HepG2 (cell line): ENCODE measurements around the gene PXT1. TPM values are rescaled to one million over a fixed set of nuclear protein-coding genes. Genes with fewer than 3 reads are reported as not detected.

Experiments used
- ATAC-seq: fragments of 200-7000 bp; cut with Tn5 transposase; 3 replicates; pipeline ENCODE4 v1.9.1; 2020; ENCODE audit warnings: mild to moderate bottlenecking, moderate library complexity
- BruUV-seq: library from RNA; stranded (reverse); fragments of 400-500 nt; replicated peaks from 2 replicates; lab custom pipeline; 2021; lab: Mats Ljungman, UMichigan
- CTCF ChIA-PET: fragments of 300-600 bp; formaldehyde crosslinking; extraction: SDS; loops from one replicate; lab custom pipeline; 2021; ENCODE audit warnings: low total read pairs, inconsistent platforms, low intra/inter-chr PET ratio; lab: Yijun Ruan, JAX
- POLR2A ChIA-PET: fragments of 350-600 bp; sonication (Branson Sonifier 250); formaldehyde crosslinking; loops from one replicate; lab custom pipeline; 2020; ENCODE audit warnings: antibody characterized with exemption, inconsistent platforms; lab: Yijun Ruan, JAX
- DNase-seq: peaks from one replicate; pipeline ENCODE4 v3.0.0-alpha.2; 2015; ENCODE audit warnings: low spot score
- FAIRE-seq: peaks from 3 replicates; lab custom pipeline; 2011; peaks lifted over from hg19 to GRCh38; lab: Jason Lieb, UNC
- H2AFZ ChIP-seq: one replicate; pipeline ENCODE4 v1.6.1; 2011; ENCODE audit warnings: low read length, inconsistent platforms
- H3K27ac ChIP-seq: fragments of 300-600 bp; 3 replicates; pipeline ENCODE4 v1.8.0; 2011; ENCODE audit warnings: mixed run types, mild to moderate bottlenecking, mixed read lengths, low read length, inconsistent platforms; ENCODE audit not compliant: insufficient read depth; ENCODE audit errors: extremely low read length
- H3K27me3 ChIP-seq, 2 experiments: fragments of 200-600 bp in 1 of 2; 2 replicates in 1 of 2; 3 replicates in 1 of 2; pipeline versions ENCODE4 v1.6.0 to v1.8.0; 2011; ENCODE audit warnings: low read length in 2 of 2, mild to moderate bottlenecking in 2 of 2, moderate library complexity in 2 of 2, inconsistent platforms in 1 of 2; ENCODE audit not compliant: insufficient read depth in 2 of 2, control insufficient read depth in 1 of 2
- H3K36me3 ChIP-seq, 2 experiments: fragments of 200-600 bp in 1 of 2; replicated peaks in 1 of 2; 2 replicates in 1 of 2; 3 replicates in 1 of 2; pipeline versions ENCODE4 v1.5.1 to v1.8.0; 2011; ENCODE audit warnings: low read length in 2 of 2, inconsistent platforms in 1 of 2; ENCODE audit not compliant: insufficient read depth in 2 of 2, control insufficient read depth in 1 of 2
- H3K4me1 ChIP-seq: 2 replicates; pipeline ENCODE4 v1.5.1; 2012; ENCODE audit warnings: low read length, inconsistent platforms; ENCODE audit not compliant: insufficient read depth
- H3K4me2 ChIP-seq: 2 replicates; pipeline ENCODE4 v1.6.0; 2011; ENCODE audit warnings: low read depth, low read length, inconsistent platforms
- H3K4me3 ChIP-seq, 3 experiments: fragments of 200-600 bp in 1 of 3; sonication (generic), shearing (Covaris generic) in 1 of 3; replicated peaks in 1 of 3; 2 replicates each; pipeline ENCODE4 v1.5.1; 2011 to 2016; ENCODE audit warnings: low read length in 3 of 3, inconsistent platforms in 2 of 3, low read depth in 2 of 3, mild to moderate bottlenecking in 2 of 3, control low read depth in 1 of 3, mixed read lengths in 1 of 3; ENCODE audit not compliant: insufficient read depth in 1 of 3
- H3K79me2 ChIP-seq: one replicate; pipeline ENCODE4 v1.6.1; 2011; ENCODE audit warnings: low read length, inconsistent platforms; ENCODE audit not compliant: insufficient read depth
- H3K9ac ChIP-seq: 2 replicates; pipeline ENCODE4 v1.6.0; 2011; ENCODE audit warnings: mild to moderate bottlenecking, low read depth, low read length, inconsistent platforms; ENCODE audit not compliant: insufficient read depth
- H3K9me3 ChIP-seq: 2 replicates; pipeline ENCODE4 v1.5.1; 2012; ENCODE audit warnings: mild to moderate bottlenecking, low read length
- H4K20me1 ChIP-seq: 2 replicates; pipeline ENCODE4 v1.6.0; 2011; ENCODE audit warnings: inconsistent platforms, mild to moderate bottlenecking, low read length, moderate library complexity; ENCODE audit not compliant: insufficient read depth
- ATF7 ChIP-seq, 2 experiments: fragments of 450-650 bp in 1 of 2; sonication (generic) in 1 of 2; formaldehyde crosslinking in 1 of 2; IDR thresholded peaks; 2 replicates each; pipeline versions ENCODE4 v1.4.0 to v1.6.1; 2016 to 2020; ENCODE audit warnings: antibody characterized with exemption in 1 of 2, mild to moderate bottlenecking in 1 of 2, missing genetic modification reagents in 1 of 2
- CREB1 ChIP-seq, 2 experiments: fragments of 450-650 bp in 1 of 2; IDR thresholded peaks; 2 replicates each; pipeline ENCODE4 v1.6.1; 2016 to 2017; ENCODE audit warnings: control low read depth in 1 of 2, mild to moderate bottlenecking in 1 of 2, missing compliant biosample characterization in 1 of 2, missing genetic modification characterization in 1 of 2
- ZNF251 ChIP-seq: sonication (generic); formaldehyde crosslinking; IDR thresholded peaks from 2 replicates; pipeline ENCODE4 v1.9.0; 2021; ENCODE audit warnings: mild to moderate bottlenecking, missing genetic modification reagents
- WGBS: methylation state at CpG from one replicate; pipeline ENCODE4 v1.1.6; 2017; ENCODE audit warnings: low lambda C conversion rate; 5-methylcytosine and 5-hydroxymethylcytosine counted together
- in situ Hi-C: cut with HindIII; loops from 2 replicates; pipeline ENCODE4 v1.10.0; 2017; ENCODE audit warnings: low pct_unique_long_range_greater_than_20kb; ENCODE audit not compliant: extremely low pct_ligation_motif_present
- intact Hi-C: fragments of 100-400 bp; cut with micrococcal nuclease; formaldehyde crosslinking; loops from one replicate; pipeline ENCODE4 v1.10.0; 2022; ENCODE audit not compliant: unreplicated experiment
- polyA plus RNA-seq, 8 experiments: library from polyadenylated mRNA; depleted of rRNA in 3 of 8; stranded (reverse) in 7 of 8; unstranded in 1 of 8; fragments of >200 nt; fragmentation: Illumina TruSeq in 4 of 8; extraction: Trizol in 4 of 8; gene quantifications; 2 replicates each; pipeline versions ENCODE4 v1.2.1 to v1.2.3, GENCODE V29; 2011 to 2016; ENCODE audit warnings: low read depth in 4 of 8, missing spikeins in 1 of 8, mixed read lengths in 1 of 8; ENCODE audit not compliant: insufficient read depth in 1 of 8
- total RNA-seq, 5 experiments: library from RNA; depleted of rRNA; stranded (reverse); fragments of >200 nt; fragmentation: Illumina TruSeq; extraction: Trizol; gene quantifications; 2 replicates each; pipeline ENCODE4 v1.2.3, GENCODE V29; 2016; ENCODE audit warnings: low read depth in 1 of 5
- TF ChIP-seq, protein P1 (sequence below): sonication (generic); formaldehyde crosslinking; IDR thresholded peaks from 2 replicates; pipeline ENCODE4 v1.5.0; 2020; ENCODE audit warnings: mild to moderate bottlenecking, missing genetic modification reagents
- TF ChIP-seq, protein P2 (sequence below): sonication (generic); formaldehyde crosslinking; conservative IDR thresholded peaks from 2 replicates; pipeline ENCODE4 v1.4.0; 2020; ENCODE audit warnings: missing genetic modification reagents
- TF ChIP-seq, protein P3 (sequence below): sonication (generic); formaldehyde crosslinking; IDR thresholded peaks from 2 replicates; pipeline ENCODE4 v1.8.0; 2022; ENCODE audit warnings: missing genetic modification reagents, mild to moderate bottlenecking, borderline replicate concordance

Gene PXT1
- total and polyA plus RNA-seq, 2 of the 13 experiments (the other 11 are each of a cell fraction or from before 2014, with no cell fraction given), result 0.04 TPM; not detected in 1

DNA sequence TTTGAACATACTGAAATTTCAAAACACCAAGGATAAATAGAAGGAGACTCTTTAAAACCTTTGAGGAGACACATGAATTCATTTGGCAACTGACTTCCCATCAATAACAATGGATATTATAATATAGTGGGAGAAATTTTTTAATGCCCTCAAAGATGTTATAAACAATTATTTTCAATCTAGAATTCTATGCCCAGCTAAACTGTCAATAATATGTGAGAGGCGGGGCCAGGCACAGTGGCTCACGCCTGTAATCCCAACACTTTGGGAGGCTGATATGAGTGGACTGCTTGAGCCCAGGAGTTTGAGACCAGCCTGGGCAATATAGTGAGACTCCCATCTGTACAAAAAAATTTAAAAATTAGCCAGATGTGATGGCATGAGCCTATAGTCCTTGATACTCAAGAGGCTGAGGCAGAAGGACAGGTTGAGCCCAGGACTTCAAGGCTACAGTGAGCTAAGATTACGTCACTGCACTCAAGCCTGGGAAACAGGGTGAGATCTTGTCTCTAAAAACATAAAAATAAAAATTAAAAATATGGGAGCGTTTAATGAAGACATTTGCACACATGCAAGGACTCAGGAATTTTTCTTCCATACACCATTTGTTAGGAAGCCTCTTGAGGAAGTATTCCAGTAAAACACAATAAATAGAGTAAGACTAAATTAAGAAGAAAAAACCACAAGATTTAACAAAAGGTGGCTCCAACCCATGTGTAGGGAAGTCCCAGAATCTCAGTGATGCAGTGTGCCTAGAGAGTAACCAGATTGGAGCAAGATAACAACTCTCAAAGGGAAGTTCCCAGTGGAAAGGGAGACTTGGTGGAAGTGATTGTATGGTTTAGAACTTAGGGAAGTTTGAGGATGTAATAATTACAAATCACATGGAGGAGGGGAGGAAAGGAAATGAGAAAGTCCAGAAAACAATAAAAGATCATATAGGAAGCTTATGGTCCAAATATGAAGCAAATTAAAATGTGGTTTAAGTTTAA is 28.9 kb downstream of the PXT1 start:
- POLR2A ChIA-PET, result no interaction called here
- in situ Hi-C loops, result no loop called here
- no TSS peak for BruUV-seq
- Histone ChIP-seq H3K4me3 (no peak overlapping the region), H2AFZ (no peak overlapping the region), H3K4me1 (no peaks in the 10 kb centered on the region), H3K4me2 (no peak overlapping the region), H3K36me3 (no peaks in the 10 kb centered on the region), H3K79me2 (no peaks in the 10 kb centered on the region), H3K9me3 (no peaks in the 10 kb centered on the region), H3K9ac (no peak overlapping the region), H3K27me3 (no peaks in the 10 kb centered on the region), H3K27ac (no peak overlapping the region), H4K20me1 (no peaks in the 10 kb centered on the region)
- no peak for ATAC-seq
- CTCF ChIA-PET, result no interaction called here
- intact Hi-C loops, result no loop called here
- no peak for FAIRE-seq
- TF ChIP-seq CREB1 (IDR thresholded peaks at IDR 0.05) (0 out of 2 replicates have a peak, but pooled peaks have one; percentile 31), CREB1 (CRISPR knock-in tag; IDR thresholded peaks at IDR 0.05) (no peak), ZNF251 (CRISPR knock-in tag) (no peak), ATF7 (IDR thresholded peaks at IDR 0.05) (peak; percentile 79), ATF7 (CRISPR knock-in tag; IDR thresholded peaks at IDR 0.05) (no peak)
- TF ChIP-seq, protein P1, sequence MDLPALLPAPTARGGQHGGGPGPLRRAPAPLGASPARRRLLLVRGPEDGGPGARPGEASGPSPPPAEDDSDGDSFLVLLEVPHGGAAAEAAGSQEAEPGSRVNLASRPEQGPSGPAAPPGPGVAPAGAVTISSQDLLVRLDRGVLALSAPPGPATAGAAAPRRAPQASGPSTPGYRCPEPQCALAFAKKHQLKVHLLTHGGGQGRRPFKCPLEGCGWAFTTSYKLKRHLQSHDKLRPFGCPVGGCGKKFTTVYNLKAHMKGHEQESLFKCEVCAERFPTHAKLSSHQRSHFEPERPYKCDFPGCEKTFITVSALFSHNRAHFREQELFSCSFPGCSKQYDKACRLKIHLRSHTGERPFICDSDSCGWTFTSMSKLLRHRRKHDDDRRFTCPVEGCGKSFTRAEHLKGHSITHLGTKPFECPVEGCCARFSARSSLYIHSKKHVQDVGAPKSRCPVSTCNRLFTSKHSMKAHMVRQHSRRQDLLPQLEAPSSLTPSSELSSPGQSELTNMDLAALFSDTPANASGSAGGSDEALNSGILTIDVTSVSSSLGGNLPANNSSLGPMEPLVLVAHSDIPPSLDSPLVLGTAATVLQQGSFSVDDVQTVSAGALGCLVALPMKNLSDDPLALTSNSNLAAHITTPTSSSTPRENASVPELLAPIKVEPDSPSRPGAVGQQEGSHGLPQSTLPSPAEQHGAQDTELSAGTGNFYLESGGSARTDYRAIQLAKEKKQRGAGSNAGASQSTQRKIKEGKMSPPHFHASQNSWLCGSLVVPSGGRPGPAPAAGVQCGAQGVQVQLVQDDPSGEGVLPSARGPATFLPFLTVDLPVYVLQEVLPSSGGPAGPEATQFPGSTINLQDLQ (CRISPR knock-in tag), result no peak
- TF ChIP-seq, protein P2, sequence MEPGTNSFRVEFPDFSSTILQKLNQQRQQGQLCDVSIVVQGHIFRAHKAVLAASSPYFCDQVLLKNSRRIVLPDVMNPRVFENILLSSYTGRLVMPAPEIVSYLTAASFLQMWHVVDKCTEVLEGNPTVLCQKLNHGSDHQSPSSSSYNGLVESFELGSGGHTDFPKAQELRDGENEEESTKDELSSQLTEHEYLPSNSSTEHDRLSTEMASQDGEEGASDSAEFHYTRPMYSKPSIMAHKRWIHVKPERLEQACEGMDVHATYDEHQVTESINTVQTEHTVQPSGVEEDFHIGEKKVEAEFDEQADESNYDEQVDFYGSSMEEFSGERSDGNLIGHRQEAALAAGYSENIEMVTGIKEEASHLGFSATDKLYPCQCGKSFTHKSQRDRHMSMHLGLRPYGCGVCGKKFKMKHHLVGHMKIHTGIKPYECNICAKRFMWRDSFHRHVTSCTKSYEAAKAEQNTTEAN, result no peak
- TF ChIP-seq, protein P3, sequence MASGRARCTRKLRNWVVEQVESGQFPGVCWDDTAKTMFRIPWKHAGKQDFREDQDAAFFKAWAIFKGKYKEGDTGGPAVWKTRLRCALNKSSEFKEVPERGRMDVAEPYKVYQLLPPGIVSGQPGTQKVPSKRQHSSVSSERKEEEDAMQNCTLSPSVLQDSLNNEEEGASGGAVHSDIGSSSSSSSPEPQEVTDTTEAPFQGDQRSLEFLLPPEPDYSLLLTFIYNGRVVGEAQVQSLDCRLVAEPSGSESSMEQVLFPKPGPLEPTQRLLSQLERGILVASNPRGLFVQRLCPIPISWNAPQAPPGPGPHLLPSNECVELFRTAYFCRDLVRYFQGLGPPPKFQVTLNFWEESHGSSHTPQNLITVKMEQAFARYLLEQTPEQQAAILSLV (CRISPR knock-in tag), result no peak
- WGBS, result 55% methylated on average over 4 of the region's 4 CpGs
- no peak for DNase-seq
